Measurements from ENCODE around the gene ASB8. TPM values are rescaled to one million over a fixed set of nuclear protein-coding genes. Genes with fewer than 3 reads are reported as not detected.

The ASB8 gene
- polyA plus RNA-seq, 3 donors: 23.8 to 50.0 (median 38.4) TPM

- Histone ChIP-seq H3K79me2 (ENCODE audit: insufficient read depth, low read length) (no peaks in the 10 kb centered on the region), H2AFZ (ENCODE audit: insufficient read depth, low read depth, low read length, poor library complexity, severe bottlenecking) (no peak overlapping the region), H3K4me2 (replicated peaks; ENCODE audit: extremely low read depth, low read length, poor library complexity, severe bottlenecking) (no peak overlapping the region), H3K27me3 (ENCODE audit: control insufficient read depth in 2 of 2, insufficient read depth in 2 of 2, low read length in 2 of 2) (no peaks in the 10 kb centered on the region), H3K9ac (ENCODE audit: insufficient read depth, low read length, poor library complexity, severe bottlenecking) (no peak overlapping the region), H3K4me1 (ENCODE audit: control insufficient read depth in 1 of 2, insufficient read depth in 2 of 2, low read length in 2 of 2) (no peaks in the 10 kb centered on the region), H3K36me3 (replicated peaks in 1 of 2; ENCODE audit: control insufficient read depth in 1 of 2, insufficient read depth in 2 of 2, low read length in 2 of 2) (peaks cover 4 to 15% of the 10 kb centered on the region in 2 donors), H3K4me3 (replicated peaks in 1 of 3; ENCODE audit: low read depth in 2 of 3, low read length in 3 of 3) (no peak overlapping the region), H3K27ac (ENCODE audit: low read depth in 1 of 2, low read length in 2 of 2) (no peak overlapping the region), H3K9me3 (replicated peaks in 1 of 2; ENCODE audit: control insufficient read depth in 1 of 2, insufficient read depth in 1 of 2, low read length in 2 of 2) (no peaks in the 10 kb centered on the region), H4K20me1 (ENCODE audit: insufficient read depth, low read length) (no peaks in the 10 kb centered on the region)
- H3K27me3 Mint-ChIP-seq (ENCODE audit: low read depth in 3 of 3): peaks cover 0 to 2% (median 2%) of the 10 kb centered on the region in 3 donors
- intact Hi-C loops (cut with micrococcal nuclease): no loop called here
- H3K27ac Mint-ChIP-seq: no peak overlapping the region
- no CpG with 5 or more reads among the region's 2 CpGs for WGBS (ENCODE audit: insufficient coverage)
- no peak overlapping the region for H3K4me3 Mint-ChIP-seq
- peaks cover 4 to 16% of the 10 kb centered on the region in 2 donors for H3K36me3 Mint-ChIP-seq
- no peak for DNase-seq
- H3K9me3 Mint-ChIP-seq: no peaks in the 10 kb centered on the region
- H3K4me1 Mint-ChIP-seq: no peaks in the 10 kb centered on the region
- no peak for TF ChIP-seq CTCF (IDR thresholded peaks at IDR 0.05)
Measured at GRCh38 chr12:48131517-48131916, 25.8 kb downstream of the ASB8 start.

GRCh38 chr12:48129376-48129775, 27.9 kb downstream of the ASB8 start:
- no peak overlapping the region for H3K4me3 ChIP-seq (replicated peaks in 1 of 3; ENCODE audit: low read depth in 2 of 3, low read length in 3 of 3)
- Mint-ChIP-seq H3K27me3 (ENCODE audit: low read depth in 3 of 3) (peaks cover 0 to 2% (median 2%) of the 10 kb centered on the region in 3 donors), H3K27ac (no peak overlapping the region)

More at GRCh38 chr12:48129376-48129775, 27.9 kb downstream of the ASB8 start:
- Histone ChIP-seq H3K9ac (ENCODE audit: insufficient read depth, low read length, poor library complexity, severe bottlenecking) (no peak overlapping the region), H3K4me2 (replicated peaks; ENCODE audit: extremely low read depth, low read length, poor library complexity, severe bottlenecking) (no peak overlapping the region), H3K4me1 (ENCODE audit: control insufficient read depth in 1 of 2, insufficient read depth in 2 of 2, low read length in 2 of 2) (no peaks in the 10 kb centered on the region), H4K20me1 (ENCODE audit: insufficient read depth, low read length) (no peaks in the 10 kb centered on the region), H2AFZ (ENCODE audit: insufficient read depth, low read depth, low read length, poor library complexity, severe bottlenecking) (no peak overlapping the region), H3K27ac (ENCODE audit: low read depth in 1 of 2, low read length in 2 of 2) (no peak overlapping the region), H3K79me2 (ENCODE audit: insufficient read depth, low read length) (no peaks in the 10 kb centered on the region), H3K27me3 (ENCODE audit: control insufficient read depth in 2 of 2, insufficient read depth in 2 of 2, low read length in 2 of 2) (no peaks in the 10 kb centered on the region), H3K9me3 (replicated peaks in 1 of 2; ENCODE audit: control insufficient read depth in 1 of 2, insufficient read depth in 1 of 2, low read length in 2 of 2) (no peaks in the 10 kb centered on the region), H3K36me3 (replicated peaks in 1 of 2; ENCODE audit: control insufficient read depth in 1 of 2, insufficient read depth in 2 of 2, low read length in 2 of 2) (peaks cover 4 to 7% of the 10 kb centered on the region in 2 donors)
- no CpG with 5 or more reads among the region's 1 CpG for WGBS (ENCODE audit: insufficient coverage)
- intact Hi-C loops (cut with micrococcal nuclease): no loop called here
- Mint-ChIP-seq H3K9me3 (no peaks in the 10 kb centered on the region), H3K4me1 (no peaks in the 10 kb centered on the region), H3K36me3 (peaks cover 0 to 11% of the 10 kb centered on the region in 2 donors), H3K4me3 (no peak overlapping the region)
- DNase-seq: no peak
- TF ChIP-seq CTCF (IDR thresholded peaks at IDR 0.05): no peak

All from CD14-positive monocyte (primary cell).